HG03196 (cell line): ENCODE results near the gene NR2C1.

Source experiments
- ATAC-seq: cut with Tn5 transposase; IDR thresholded peaks from one replicate; pipeline ENCODE4 v1.9.1; 2021; ENCODE audit not compliant: unreplicated experiment

The NR2C1 gene

GRCh38 chr12:95085612-95086011 lies 12.2 kb upstream of the NR2C1 start:
- ATAC-seq = no peak

- ATAC-seq = no peak
Observed at GRCh38 chr12:95083938-95084337, 10.5 kb upstream of the NR2C1 start.

- ATAC-seq = no peak
Observed at GRCh38 chr12:95083471-95083870, 10.1 kb upstream of the NR2C1 start.

- ATAC-seq = no peak
Observed at GRCh38 chr12:95077341-95077740, 3.9 kb upstream of the NR2C1 start.

GRCh38 chr12:95074766-95075165 lies 1.3 kb upstream of the NR2C1 start:
- no peak for ATAC-seq

GRCh38 chr12:95073698-95074520 lies 491 bp upstream of the NR2C1 start:
- no peak for ATAC-seq

- no peak for ATAC-seq
Observed at GRCh38 chr12:95070378-95070777, 3.0 kb downstream of the NR2C1 start.

- no peak for ATAC-seq
Observed at GRCh38 chr12:95066091-95066855, 7.1 kb downstream of the NR2C1 start.

- no peak for ATAC-seq
Observed at GRCh38 chr12:95060951-95061350, 12.5 kb downstream of the NR2C1 start.

- ATAC-seq = no peak
Observed at GRCh38 chr12:95059984-95060383, 13.4 kb downstream of the NR2C1 start.

- ATAC-seq = no peak
Observed at GRCh38 chr12:95057424-95057823, 16.0 kb downstream of the NR2C1 start.

- ATAC-seq = no peak
Observed at GRCh38 chr12:95055057-95055456, 18.4 kb downstream of the NR2C1 start.

- ATAC-seq = no peak
Observed at GRCh38 chr12:95054206-95054605, 19.2 kb downstream of the NR2C1 start.

- no peak for ATAC-seq
Observed at GRCh38 chr12:95051241-95051640, 22.2 kb downstream of the NR2C1 start.

GRCh38 chr12:95037906-95038305 lies 35.5 kb downstream of the NR2C1 start:
- no peak for ATAC-seq

- no peak for ATAC-seq
Observed at GRCh38 chr12:95034750-95035149, 38.7 kb downstream of the NR2C1 start.

- ATAC-seq = no peak
Observed at GRCh38 chr12:95022477-95022876, 50.9 kb downstream of the NR2C1 start.

- no peak for ATAC-seq
Observed at GRCh38 chr12:95017482-95017881, 55.9 kb downstream of the NR2C1 start.

- ATAC-seq = no peak
Observed at GRCh38 chr12:95016120-95016519, 57.3 kb downstream of the NR2C1 start.

GRCh38 chr12:95014554-95014953 lies 58.9 kb downstream of the NR2C1 start:
- ATAC-seq = no peak

- no peak for ATAC-seq
Observed at GRCh38 chr12:95006206-95006605, 67.2 kb downstream of the NR2C1 start.

- no peak for ATAC-seq
Observed at GRCh38 chr12:95004610-95005009, 68.8 kb downstream of the NR2C1 start.
